ENCODE data around the gene EGFR. TPM values are rescaled to one million over a fixed set of nuclear protein-coding genes. Genes with fewer than 3 reads are reported as not detected.

EGFR gene
- polyA plus RNA-seq, 1 of the 3 experiments (the other 2 are of a cell fraction): 37.6 TPM

DNA sequence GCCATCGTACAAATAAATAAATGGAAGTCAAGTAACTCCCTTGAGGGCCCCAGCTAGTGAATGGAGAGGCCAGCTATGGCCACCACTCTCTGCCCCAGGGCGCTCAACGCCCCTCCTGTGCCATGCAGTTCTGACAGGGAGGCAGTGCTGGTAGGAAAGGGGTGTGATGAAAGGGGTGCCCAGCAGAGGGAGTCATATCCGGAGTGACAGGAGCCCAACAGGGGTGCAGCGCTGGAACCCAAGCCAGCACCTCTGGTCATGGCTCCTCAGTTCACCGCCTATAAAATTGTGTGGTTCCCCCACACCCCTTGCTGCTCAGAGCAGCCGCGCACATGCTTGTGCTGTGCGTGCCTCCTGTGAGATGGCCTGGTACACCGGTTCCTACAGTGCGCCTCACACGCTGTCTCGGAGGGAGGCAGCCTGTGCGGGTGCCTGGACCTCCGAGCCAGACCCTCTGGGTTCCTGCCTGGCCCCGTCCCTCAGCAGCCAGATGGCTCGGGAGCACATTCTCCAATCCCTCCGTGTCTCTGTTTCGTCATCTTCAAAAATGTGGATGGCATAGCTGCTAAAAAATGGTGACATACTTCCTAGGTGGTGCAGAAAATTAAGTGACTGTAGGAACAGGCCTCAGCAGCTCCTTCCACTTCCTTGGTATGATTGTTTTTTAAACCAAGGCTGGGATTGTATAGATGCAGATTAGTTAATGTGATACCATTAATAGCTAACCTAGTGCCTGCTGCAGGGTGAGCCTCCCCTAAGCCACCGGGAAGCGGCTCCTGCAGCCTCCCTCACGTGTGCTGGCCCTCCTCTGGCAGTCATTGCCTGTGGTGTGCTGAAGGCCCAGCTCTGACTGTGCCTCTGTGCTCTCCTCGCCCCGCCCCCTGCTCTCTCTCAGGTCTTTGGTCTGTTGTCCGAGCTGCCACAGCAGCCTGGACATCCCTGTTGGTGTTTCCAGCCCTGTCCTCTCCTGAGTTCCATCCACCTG is 125.8 kb downstream of the EGFR start:
- Histone ChIP-seq H3K4me3 (ENCODE audit: low read depth in 2 of 2, low read length in 1 of 2) (no peak overlapping the region), H3K27ac (ENCODE audit: low read depth in 2 of 2, low read length in 1 of 2) (no peak overlapping the region; a peak in 1 of 4 replicates), H3K36me3 (replicated peaks in 1 of 2; ENCODE audit: control insufficient read depth in 1 of 2, insufficient read depth in 2 of 2, low read length in 1 of 2) (peaks cover 52 to 79% of the 10 kb centered on the region in 2 experiments), H3K9me2 (no peaks in the 10 kb centered on the region), H3K4me1 (ENCODE audit: control insufficient read depth in 1 of 2, insufficient read depth in 2 of 2, low read depth in 1 of 2, low read length in 1 of 2) (peaks cover 0 to 12% of the 10 kb centered on the region in 2 experiments; a peak in 1 of 4 replicates), H2AFZ (ENCODE audit: low read depth) (no peak overlapping the region), H4K20me1 (ENCODE audit: insufficient read depth) (no peaks in the 10 kb centered on the region), H3K9ac (no peak overlapping the region), H3K4me2 (no peak overlapping the region), H3F3A (replicated peaks; ENCODE audit: insufficient read depth) (peaks cover 14% of the 10 kb centered on the region), H3K27me3 (ENCODE audit: insufficient read depth) (no peaks in the 10 kb centered on the region), H3K79me2 (ENCODE audit: insufficient read depth) (peaks cover 37% of the 10 kb centered on the region), H3K9me3 (no peaks in the 10 kb centered on the region)
- DNase-seq: peak; percentile 79
- ChIA-PET POLR2A (no interaction called here), CTCF (interaction anchor here (0.6 to 17.9 kb wide), 21 partner anchors 8 to 370 kb away, joined by 3 to 211 read pairs (median 4); no protein-coding TSS in a partner anchor)
- TF ChIP-seq SMC3 (IDR thresholded peaks at IDR 0.05; ENCODE audit: low read depth, low read length): peak; percentile 42; the same call in 1 of the 2 replicates
- TF ChIP-seq CTCF (IDR thresholded peaks at IDR 0.05): peak; percentile 55
- TF ChIP-seq RCOR1 (IDR thresholded peaks at IDR 0.05; ENCODE audit: low read length): no peak
- peak; percentile 54 for TF ChIP-seq RAD21 (IDR thresholded peaks at IDR 0.05; ENCODE audit: low read length)
- no peak for TF ChIP-seq MAX (IDR thresholded peaks at IDR 0.05; ENCODE audit: low read depth)
- no peak for TF ChIP-seq EZH2phosphoT487 (IDR thresholded peaks at IDR 0.05; ENCODE audit: borderline replicate concordance, low read depth)
- no peak for TF ChIP-seq GABPA (IDR thresholded peaks at IDR 0.05; ENCODE audit: low read depth)
- TF ChIP-seq, protein P1, sequence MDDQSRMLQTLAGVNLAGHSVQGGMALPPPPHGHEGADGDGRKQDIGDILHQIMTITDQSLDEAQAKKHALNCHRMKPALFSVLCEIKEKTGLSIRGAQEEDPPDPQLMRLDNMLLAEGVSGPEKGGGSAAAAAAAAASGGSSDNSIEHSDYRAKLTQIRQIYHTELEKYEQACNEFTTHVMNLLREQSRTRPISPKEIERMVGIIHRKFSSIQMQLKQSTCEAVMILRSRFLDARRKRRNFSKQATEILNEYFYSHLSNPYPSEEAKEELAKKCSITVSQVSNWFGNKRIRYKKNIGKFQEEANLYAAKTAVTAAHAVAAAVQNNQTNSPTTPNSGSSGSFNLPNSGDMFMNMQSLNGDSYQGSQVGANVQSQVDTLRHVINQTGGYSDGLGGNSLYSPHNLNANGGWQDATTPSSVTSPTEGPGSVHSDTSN (IDR thresholded peaks at IDR 0.05): no peak
- no peak for TF ChIP-seq FOXM1 (IDR thresholded peaks at IDR 0.05; ENCODE audit: low read depth)
- no peak for TF ChIP-seq POLR2AphosphoS5 (IDR thresholded peaks at IDR 0.05; ENCODE audit: low read depth, low read length)
- TF ChIP-seq USF1 (IDR thresholded peaks at IDR 0.05; ENCODE audit: borderline replicate concordance, low read depth): no peak
- no peak for TF ChIP-seq TAF1 (IDR thresholded peaks at IDR 0.05; ENCODE audit: borderline replicate concordance, low read depth, low read length)
- TF ChIP-seq ZBTB33 (IDR thresholded peaks at IDR 0.05; ENCODE audit: borderline replicate concordance, low read depth): no peak
- no peak for TF ChIP-seq MEF2A (IDR thresholded peaks at IDR 0.05; ENCODE audit: borderline replicate concordance, low read depth)
- TF ChIP-seq FOXJ3 (CRISPR knock-in tag; IDR thresholded peaks at IDR 0.05): no peak
- 0 out of 2 replicates have a peak, but pooled peaks have one; percentile 22 for TF ChIP-seq MXI1 (IDR thresholded peaks at IDR 0.05; ENCODE audit: low read depth, low read length)
- 91% methylated on average over 25 of the region's 25 CpGs for WGBS (ENCODE audit: low lambda C conversion rate)

Data from SK-N-SH (cell line).